Stimulated activated CD8-positive, alpha-beta memory T cell treated with anti-CD3 and anti-CD28 coated beads, Interleukin-15, amount 100 ng/mL, for 48 hours (primary cell): ENCODE measurements around the gene TRPC4AP.
A peak's percentile ranks its signal among the peaks of the same experiment; 100 is the strongest.

Experiments
- DNase-seq, 2 donors: peaks; one replicate each; pipeline ENCODE4 v3.0.0-alpha.2; 2020; ENCODE audit warnings: low read depth in 2 of 2

The TRPC4AP gene

GRCh38 chr20:34970193-34970840 lies 122.3 kb downstream of the TRPC4AP start:
- no peak for DNase-seq

GRCh38 chr20:34968042-34968775 lies 124.4 kb downstream of the TRPC4AP start:
- DNase-seq = no peak

GRCh38 chr20:34967421-34967820 lies 125.2 kb downstream of the TRPC4AP start:
- DNase-seq = no peak

GRCh38 chr20:34965051-34965450 lies 127.6 kb downstream of the TRPC4AP start:
- no peak for DNase-seq

- no peak for DNase-seq
These were observed 128.1 kb downstream of the TRPC4AP start for GRCh38 chr20:34964486-34964885.

GRCh38 chr20:34956751-34957472 lies 135.7 kb downstream of the TRPC4AP start:
- DNase-seq = no peak

DNA sequence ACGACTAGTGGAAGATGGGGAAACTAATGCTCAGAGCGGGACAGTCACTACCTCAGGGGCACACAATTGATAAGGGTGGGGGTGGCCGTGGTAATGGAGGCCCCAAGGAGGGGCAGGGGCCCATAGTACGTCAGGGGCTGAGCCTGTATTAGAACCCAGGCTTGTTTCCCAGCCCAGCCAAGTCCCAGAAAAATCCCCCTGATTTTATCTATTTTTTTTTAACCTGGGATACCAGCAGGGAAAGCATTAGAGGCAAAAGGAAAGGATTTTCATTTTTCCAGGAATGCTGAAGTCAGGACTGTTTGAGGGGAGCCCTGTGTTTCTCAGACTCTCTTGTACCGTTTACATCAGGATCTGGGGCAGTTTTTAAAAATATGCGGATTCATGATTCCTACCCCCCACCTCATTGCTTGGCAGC lies 136.6 kb downstream of the TRPC4AP start:
- no peak for DNase-seq

- peak; percentile 96 to 97 for DNase-seq
These were observed 137.2 kb downstream of the TRPC4AP start, which contains the start of the genes GSS and MYH7B for GRCh38 chr20:34955231-34956040. Gene GSS (minus strand): TSS chr20:34955806. CDS start chr20:34951852, 3,954 bp downstream. Gene MYH7B (plus strand): TSS chr20:34955868. CDS start chr20:34978006, 22,138 bp downstream.

DNA sequence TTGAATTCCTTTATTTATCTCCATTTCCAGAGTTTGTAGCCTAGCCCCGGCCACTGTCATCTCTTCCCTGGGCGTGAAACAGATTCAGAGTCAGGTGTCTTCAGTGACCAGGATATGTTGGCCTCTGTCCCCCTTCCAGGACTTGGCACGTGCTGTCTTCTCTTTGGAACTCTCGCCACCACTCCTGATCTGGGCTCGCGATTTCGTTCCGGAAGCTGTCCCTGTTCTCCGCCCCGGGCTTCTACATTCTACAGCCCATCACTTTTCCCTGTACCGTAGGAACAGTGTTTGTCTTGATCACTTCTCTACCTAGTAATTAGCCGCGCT lies 137.7 kb downstream of the TRPC4AP start:
- no peak for DNase-seq

DNA sequence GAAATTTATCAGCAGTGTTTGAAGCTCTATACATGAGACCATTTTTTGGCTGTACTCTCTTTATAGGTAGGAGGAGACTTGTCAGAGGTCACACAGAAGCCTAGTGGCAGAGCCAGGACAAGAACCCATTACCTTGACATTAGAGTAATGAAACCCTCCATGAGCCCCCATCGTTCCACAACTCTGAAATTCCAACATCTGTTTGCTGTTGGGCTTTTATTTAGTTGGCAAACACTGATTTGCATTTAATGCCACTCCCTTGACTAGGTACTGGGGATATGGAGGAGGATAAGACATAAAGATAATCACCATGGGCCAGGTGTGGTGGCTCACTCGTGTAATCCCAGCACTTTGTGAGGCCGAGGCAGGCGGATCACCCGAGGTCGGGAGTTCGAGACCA lies 138.6 kb downstream of the TRPC4AP start:
- DNase-seq = no peak

DNA sequence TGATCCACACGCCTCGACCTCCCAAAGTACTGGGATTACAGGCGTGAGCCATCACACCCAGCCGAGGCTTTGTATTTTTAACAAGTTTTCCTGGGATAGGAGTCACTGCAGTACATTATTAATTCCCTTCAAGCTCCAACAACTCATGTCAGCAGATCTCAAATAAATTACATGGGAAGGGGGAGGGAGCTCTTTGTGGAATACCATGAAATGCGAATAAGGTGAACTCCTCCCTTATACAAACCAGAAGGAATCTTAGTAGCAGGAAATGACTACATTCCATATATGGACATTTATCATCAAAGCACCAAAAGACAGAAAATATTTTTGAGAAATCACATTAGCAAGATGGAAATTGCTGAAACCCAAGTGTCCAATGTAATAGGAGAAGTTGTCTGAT lies 139.9 kb downstream of the TRPC4AP start:
- no peak for DNase-seq
